GM23338 (cell line): Measurements from ENCODE around the gene TNF. TPM values are rescaled to one million over a fixed set of nuclear protein-coding genes. Genes with fewer than 3 reads are reported as not detected.
"Not testable (repeated sequence)": the region's sequence is repeated elsewhere in the genome, so short reads cannot be mapped to it uniquely, and the experiment has no call there.

ENCODE experiments used
- ATAC-seq: fragments of 200-7000 bp; cut with Tn5 transposase; 3 replicates; pipeline ENCODE4 v1.9.1; 2020
- DNase-seq: peaks from one replicate; pipeline ENCODE4 v3.0.0-alpha.2; 2015; ENCODE audit warnings: low spot score
- H2AFZ ChIP-seq: fragments of 200-600 bp; sonication (generic); 2 replicates; pipeline ENCODE4 v1.8.0; 2016; ENCODE audit warnings: antibody characterized with exemption, mild to moderate bottlenecking, moderate library complexity
- H3F3A ChIP-seq: fragments of 200-600 bp; sonication (generic); replicated peaks from 2 replicates; pipeline ENCODE4 v1.8.0; 2017; ENCODE audit warnings: antibody characterized with exemption, mixed run types, low read depth
- H3K27ac ChIP-seq: fragments of 200-600 bp; sonication (generic); 2 replicates; pipeline ENCODE4 v1.6.1; 2016; ENCODE audit warnings: low read depth
- H3K27me3 ChIP-seq: fragments of 200-600 bp; sonication (generic); 2 replicates; pipeline ENCODE4 v1.8.0; 2016; ENCODE audit warnings: mild to moderate bottlenecking, mixed run types, moderate library complexity; ENCODE audit not compliant: insufficient read depth
- H3K36me3 ChIP-seq: fragments of 200-600 bp; sonication (generic); 2 replicates; pipeline ENCODE4 v1.8.0; 2016; ENCODE audit warnings: mild to moderate bottlenecking; ENCODE audit not compliant: insufficient read depth
- H3K4me1 ChIP-seq: fragments of 200-600 bp; sonication (generic); 2 replicates; pipeline ENCODE4 v1.8.0; 2016; ENCODE audit warnings: mild to moderate bottlenecking, moderate library complexity; ENCODE audit not compliant: insufficient read depth
- H3K4me2 ChIP-seq: fragments of 200-600 bp; sonication (generic); 2 replicates; pipeline ENCODE4 v1.7.1; 2017; ENCODE audit warnings: mixed run types
- H3K4me3 ChIP-seq: fragments of 200-600 bp; sonication (generic); 2 replicates; pipeline ENCODE4 v1.6.1; 2016; ENCODE audit warnings: mixed run types
- H3K79me2 ChIP-seq: fragments of 200-600 bp; sonication (generic); replicated peaks from 2 replicates; pipeline ENCODE4 v1.8.0; 2017; ENCODE audit warnings: mild to moderate bottlenecking; ENCODE audit not compliant: insufficient read depth
- H3K9me2 ChIP-seq: fragments of 200-600 bp; sonication (generic); 2 replicates; pipeline ENCODE4 v1.8.0; 2017; ENCODE audit not compliant: insufficient read depth
- H4K20me1 ChIP-seq: fragments of 200-600 bp; sonication (generic); replicated peaks from 2 replicates; pipeline ENCODE4 v1.8.0; 2017; ENCODE audit warnings: mild to moderate bottlenecking; ENCODE audit not compliant: insufficient read depth
- H3K27ac Mint-ChIP-seq: 2 replicates; pipeline ENCODE4 v1.8.0; 2020; ENCODE audit warnings: inconsistent platforms, mild to moderate bottlenecking, moderate library complexity, mixed read lengths
- H3K27me3 Mint-ChIP-seq: 3 replicates; pipeline ENCODE4 v1.8.0; 2022; ENCODE audit warnings: low read depth, mild to moderate bottlenecking, moderate library complexity, mixed read lengths, inconsistent platforms; ENCODE audit not compliant: insufficient read depth, poor library complexity
- H3K36me3 Mint-ChIP-seq: 3 replicates; pipeline ENCODE4 v1.8.0; 2021; ENCODE audit warnings: low read depth, mild to moderate bottlenecking, inconsistent platforms, moderate library complexity, mixed read lengths
- H3K4me1 Mint-ChIP-seq: 3 replicates; pipeline ENCODE4 v1.8.0; 2020; ENCODE audit warnings: mild to moderate bottlenecking, inconsistent platforms, mixed read lengths
- H3K4me3 Mint-ChIP-seq: 3 replicates; pipeline ENCODE4 v1.8.0; 2021; ENCODE audit warnings: moderate library complexity, mild to moderate bottlenecking, inconsistent platforms, mixed read lengths
- H3K9me3 Mint-ChIP-seq: 3 replicates; pipeline ENCODE4 v1.8.0; 2020; ENCODE audit warnings: moderate library complexity, mild to moderate bottlenecking, inconsistent platforms, mixed read lengths
- CREB1 ChIP-seq: fragments of 250-450 bp; sonication (Bioruptor Pico); IDR thresholded peaks from 2 replicates; pipeline ENCODE4 v1.5.0; 2020; ENCODE audit warnings: low read depth, mild to moderate bottlenecking, moderate library complexity
- EZH2phosphoT487 ChIP-seq: fragments of 200-600 bp; sonication (generic); IDR thresholded peaks from one replicate; pipeline ENCODE4 v1.8.1; 2018; ENCODE audit warnings: antibody characterized with exemption; ENCODE audit not compliant: unreplicated experiment
- JUNB ChIP-seq: IDR thresholded peaks from one replicate; pipeline ENCODE4 v1.6.1; 2016; ENCODE audit warnings: antibody characterized with exemption; ENCODE audit not compliant: unreplicated experiment
- POLR2AphosphoS5 ChIP-seq: IDR thresholded peaks from 2 replicates; pipeline ENCODE4 v1.6.1; 2016; ENCODE audit warnings: antibody characterized with exemption, low read depth
- STAT1 ChIP-seq: IDR thresholded peaks from one replicate; pipeline ENCODE4 v1.6.1; 2016; ENCODE audit warnings: antibody characterized with exemption; ENCODE audit not compliant: unreplicated experiment
- ZNF331 ChIP-seq: fragments of 250-450 bp; sonication (Bioruptor Pico); IDR thresholded peaks from 2 replicates; pipeline ENCODE4 v1.5.0; 2020; ENCODE audit warnings: low read depth, mild to moderate bottlenecking, moderate library complexity
- polyA plus RNA-seq: library from polyadenylated mRNA; unstranded; fragments of >200 nt; fragmentation: Nextera tagmentation; extraction: Ambion mirVana; gene quantifications from 2 replicates; pipeline ENCODE4 v1.2.1, GENCODE V29; 2016
- total RNA-seq: library from RNA; depleted of rRNA; stranded (reverse); fragments of >200 nt; shearing (Covaris generic); gene quantifications from 2 replicates; pipeline ENCODE4 v1.2.3, GENCODE V29; 2014
- TF ChIP-seq, protein P1 (sequence below), 2 experiments: fragments of 200-600 bp in 1 of 2; sonication (generic) in 1 of 2; conservative IDR thresholded peaks; 2 replicates each; pipeline versions ENCODE4 v1.5.1 to v1.6.1; 2016 to 2017; ENCODE audit warnings: antibody characterized with exemption in 2 of 2, low read depth in 2 of 2, mild to moderate bottlenecking in 2 of 2, moderate library complexity in 1 of 2
- TF ChIP-seq, protein P2 (sequence below): fragments of 250-450 bp; sonication (Bioruptor Pico); IDR thresholded peaks from 2 replicates; pipeline ENCODE4 v1.5.0; 2020; ENCODE audit warnings: mild to moderate bottlenecking, moderate library complexity
- TF ChIP-seq, protein P3 (sequence below): IDR thresholded peaks from 2 replicates; pipeline ENCODE4 v1.6.1; 2016; ENCODE audit warnings: antibody characterized with exemption

TNF gene
- total and polyA plus RNA-seq, 2 experiments from 2014 or later, result 0.11 TPM; not detected in 1

DNA sequence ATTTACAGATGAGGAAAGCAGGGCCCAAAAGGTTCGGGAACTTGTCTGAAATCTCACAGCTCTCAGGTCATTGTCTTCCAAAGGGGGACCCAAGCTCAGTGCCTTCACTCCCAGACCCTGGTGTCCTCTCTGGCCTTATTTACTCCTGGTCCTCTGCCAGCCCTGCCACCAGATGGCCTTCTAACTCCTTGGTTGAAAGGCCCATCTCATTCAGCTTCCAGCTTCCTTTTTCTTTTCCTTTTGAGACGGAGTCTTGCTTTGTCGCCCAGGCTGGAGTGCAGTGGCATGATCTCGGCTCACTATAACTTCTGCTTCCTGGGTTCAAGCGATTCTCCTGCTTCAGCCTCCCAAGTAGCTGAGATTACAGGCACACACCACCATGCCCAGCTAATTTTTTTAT, 24.0 kb upstream of the TNF start:
- peaks cover 27% of the 10 kb centered on the region for H3K36me3 Mint-ChIP-seq
- not testable (repeated sequence) for H3K9me2 ChIP-seq, H3K36me3 ChIP-seq, H3K27me3 ChIP-seq, H3K27ac ChIP-seq, H3K4me2 ChIP-seq, H4K20me1 ChIP-seq, H3K4me3 ChIP-seq, H3K79me2 ChIP-seq, H3K27me3 Mint-ChIP-seq, H3K4me1 Mint-ChIP-seq, H2AFZ ChIP-seq, H3F3A ChIP-seq, H3K27ac Mint-ChIP-seq, H3K4me1 ChIP-seq, H3K9me3 Mint-ChIP-seq, H3K4me3 Mint-ChIP-seq
- TF ChIP-seq, protein P1, sequence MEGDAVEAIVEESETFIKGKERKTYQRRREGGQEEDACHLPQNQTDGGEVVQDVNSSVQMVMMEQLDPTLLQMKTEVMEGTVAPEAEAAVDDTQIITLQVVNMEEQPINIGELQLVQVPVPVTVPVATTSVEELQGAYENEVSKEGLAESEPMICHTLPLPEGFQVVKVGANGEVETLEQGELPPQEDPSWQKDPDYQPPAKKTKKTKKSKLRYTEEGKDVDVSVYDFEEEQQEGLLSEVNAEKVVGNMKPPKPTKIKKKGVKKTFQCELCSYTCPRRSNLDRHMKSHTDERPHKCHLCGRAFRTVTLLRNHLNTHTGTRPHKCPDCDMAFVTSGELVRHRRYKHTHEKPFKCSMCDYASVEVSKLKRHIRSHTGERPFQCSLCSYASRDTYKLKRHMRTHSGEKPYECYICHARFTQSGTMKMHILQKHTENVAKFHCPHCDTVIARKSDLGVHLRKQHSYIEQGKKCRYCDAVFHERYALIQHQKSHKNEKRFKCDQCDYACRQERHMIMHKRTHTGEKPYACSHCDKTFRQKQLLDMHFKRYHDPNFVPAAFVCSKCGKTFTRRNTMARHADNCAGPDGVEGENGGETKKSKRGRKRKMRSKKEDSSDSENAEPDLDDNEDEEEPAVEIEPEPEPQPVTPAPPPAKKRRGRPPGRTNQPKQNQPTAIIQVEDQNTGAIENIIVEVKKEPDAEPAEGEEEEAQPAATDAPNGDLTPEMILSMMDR (conservative IDR thresholded peaks at IDR 0.05; ENCODE audit: low read depth in 2 of 2), result peak; percentile 66 to 87
- peak; percentile 82 for DNase-seq
- peak; percentile 2; the same call in 2 of the 3 replicates for ATAC-seq

DNA sequence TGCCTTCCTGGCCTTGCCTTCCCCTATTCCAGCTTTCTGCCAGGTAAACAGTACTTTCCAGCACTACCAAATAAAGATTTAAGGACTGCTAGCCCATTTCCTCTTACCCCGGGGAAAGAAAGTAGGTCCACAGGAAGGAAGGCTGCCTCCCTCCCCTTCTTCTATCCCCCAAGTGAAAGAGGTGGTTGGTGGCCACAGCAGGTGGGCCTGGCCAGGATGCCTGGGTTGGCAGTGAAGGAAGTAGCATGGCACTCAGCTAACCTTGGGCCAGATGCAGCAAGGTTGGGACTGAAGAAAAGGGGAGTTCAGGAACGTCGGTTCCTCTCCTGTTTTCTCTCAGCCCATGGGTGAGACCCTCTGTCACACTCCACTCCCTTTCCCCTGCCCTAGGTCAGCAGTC, 19.1 kb upstream of the TNF start:
- no peaks in the 10 kb centered on the region for H4K20me1 ChIP-seq
- no peaks in the 10 kb centered on the region; the same call in 2 of the 3 replicates for H3K9me3 Mint-ChIP-seq
- H3K9me2 ChIP-seq, result no peaks in the 10 kb centered on the region
- H2AFZ ChIP-seq, result no peak overlapping the region
- no peaks in the 10 kb centered on the region for H3F3A ChIP-seq
- H3K36me3 Mint-ChIP-seq, result peaks cover 33% of the 10 kb centered on the region
- no peaks in the 10 kb centered on the region for H3K36me3 ChIP-seq
- no peaks in the 10 kb centered on the region for H3K79me2 ChIP-seq
- H3K4me3 Mint-ChIP-seq, result no peak overlapping the region
- no peak overlapping the region for H3K27ac ChIP-seq
- peaks cover 3% of the 10 kb centered on the region; the same call in 1 of the 2 replicates for H3K4me1 ChIP-seq
- peaks cover 18% of the 10 kb centered on the region for H3K4me1 Mint-ChIP-seq
- H3K4me3 ChIP-seq, result no peak overlapping the region
- H3K4me2 ChIP-seq, result no peak overlapping the region
- H3K27me3 ChIP-seq, result no peaks in the 10 kb centered on the region
- DNase-seq, result no peak
- H3K27ac Mint-ChIP-seq, result no peak overlapping the region
- H3K27me3 Mint-ChIP-seq, result peaks cover 5% of the 10 kb centered on the region
- ATAC-seq, result no peak
- TF ChIP-seq POLR2AphosphoS5 (no peak), CREB1 (CRISPR knock-in tag) (no peak), STAT1 (no peak), ZNF331 (no peak), JUNB (no peak), EZH2phosphoT487 (no peak)
- TF ChIP-seq, protein P2, sequence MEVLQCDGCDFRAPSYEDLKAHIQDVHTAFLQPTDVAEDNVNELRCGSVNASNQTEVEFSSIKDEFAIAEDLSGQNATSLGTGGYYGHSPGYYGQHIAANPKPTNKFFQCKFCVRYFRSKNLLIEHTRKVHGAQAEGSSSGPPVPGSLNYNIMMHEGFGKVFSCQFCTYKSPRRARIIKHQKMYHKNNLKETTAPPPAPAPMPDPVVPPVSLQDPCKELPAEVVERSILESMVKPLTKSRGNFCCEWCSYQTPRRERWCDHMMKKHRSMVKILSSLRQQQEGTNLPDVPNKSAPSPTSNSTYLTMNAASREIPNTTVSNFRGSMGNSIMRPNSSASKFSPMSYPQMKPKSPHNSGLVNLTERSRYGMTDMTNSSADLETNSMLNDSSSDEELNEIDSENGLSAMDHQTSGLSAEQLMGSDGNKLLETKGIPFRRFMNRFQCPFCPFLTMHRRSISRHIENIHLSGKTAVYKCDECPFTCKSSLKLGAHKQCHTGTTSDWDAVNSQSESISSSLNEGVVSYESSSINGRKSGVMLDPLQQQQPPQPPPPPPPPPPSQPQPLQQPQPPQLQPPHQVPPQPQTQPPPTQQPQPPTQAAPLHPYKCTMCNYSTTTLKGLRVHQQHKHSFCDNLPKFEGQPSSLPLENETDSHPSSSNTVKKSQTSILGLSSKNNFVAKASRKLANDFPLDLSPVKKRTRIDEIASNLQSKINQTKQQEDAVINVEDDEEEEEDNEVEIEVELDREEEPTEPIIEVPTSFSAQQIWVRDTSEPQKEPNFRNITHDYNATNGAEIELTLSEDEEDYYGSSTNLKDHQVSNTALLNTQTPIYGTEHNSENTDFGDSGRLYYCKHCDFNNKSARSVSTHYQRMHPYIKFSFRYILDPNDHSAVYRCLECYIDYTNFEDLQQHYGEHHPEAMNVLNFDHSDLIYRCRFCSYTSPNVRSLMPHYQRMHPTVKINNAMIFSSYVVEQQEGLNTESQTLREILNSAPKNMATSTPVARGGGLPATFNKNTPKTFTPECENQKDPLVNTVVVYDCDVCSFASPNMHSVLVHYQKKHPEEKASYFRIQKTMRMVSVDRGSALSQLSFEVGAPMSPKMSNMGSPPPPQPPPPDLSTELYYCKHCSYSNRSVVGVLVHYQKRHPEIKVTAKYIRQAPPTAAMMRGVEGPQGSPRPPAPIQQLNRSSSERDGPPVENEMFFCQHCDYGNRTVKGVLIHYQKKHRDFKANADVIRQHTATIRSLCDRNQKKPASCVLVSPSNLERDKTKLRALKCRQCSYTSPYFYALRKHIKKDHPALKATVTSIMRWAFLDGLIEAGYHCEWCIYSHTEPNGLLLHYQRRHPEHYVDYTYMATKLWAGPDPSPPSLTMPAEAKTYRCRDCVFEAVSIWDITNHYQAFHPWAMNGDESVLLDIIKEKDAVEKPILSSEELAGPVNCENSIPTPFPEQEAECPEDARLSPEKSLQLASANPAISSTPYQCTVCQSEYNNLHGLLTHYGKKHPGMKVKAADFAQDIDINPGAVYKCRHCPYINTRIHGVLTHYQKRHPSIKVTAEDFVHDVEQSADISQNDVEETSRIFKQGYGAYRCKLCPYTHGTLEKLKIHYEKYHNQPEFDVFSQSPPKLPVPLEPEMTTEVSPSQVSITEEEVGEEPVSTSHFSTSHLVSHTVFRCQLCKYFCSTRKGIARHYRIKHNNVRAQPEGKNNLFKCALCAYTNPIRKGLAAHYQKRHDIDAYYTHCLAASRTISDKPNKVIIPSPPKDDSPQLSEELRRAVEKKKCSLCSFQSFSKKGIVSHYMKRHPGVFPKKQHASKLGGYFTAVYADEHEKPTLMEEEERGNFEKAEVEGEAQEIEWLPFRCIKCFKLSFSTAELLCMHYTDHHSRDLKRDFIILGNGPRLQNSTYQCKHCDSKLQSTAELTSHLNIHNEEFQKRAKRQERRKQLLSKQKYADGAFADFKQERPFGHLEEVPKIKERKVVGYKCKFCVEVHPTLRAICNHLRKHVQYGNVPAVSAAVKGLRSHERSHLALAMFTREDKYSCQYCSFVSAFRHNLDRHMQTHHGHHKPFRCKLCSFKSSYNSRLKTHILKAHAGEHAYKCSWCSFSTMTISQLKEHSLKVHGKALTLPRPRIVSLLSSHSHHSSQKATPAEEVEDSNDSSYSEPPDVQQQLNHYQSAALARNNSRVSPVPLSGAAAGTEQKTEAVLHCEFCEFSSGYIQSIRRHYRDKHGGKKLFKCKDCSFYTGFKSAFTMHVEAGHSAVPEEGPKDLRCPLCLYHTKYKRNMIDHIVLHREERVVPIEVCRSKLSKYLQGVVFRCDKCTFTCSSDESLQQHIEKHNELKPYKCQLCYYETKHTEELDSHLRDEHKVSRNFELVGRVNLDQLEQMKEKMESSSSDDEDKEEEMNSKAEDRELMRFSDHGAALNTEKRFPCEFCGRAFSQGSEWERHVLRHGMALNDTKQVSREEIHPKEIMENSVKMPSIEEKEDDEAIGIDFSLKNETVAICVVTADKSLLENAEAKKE (CRISPR knock-in tag), result no peak
- TF ChIP-seq, protein P3, sequence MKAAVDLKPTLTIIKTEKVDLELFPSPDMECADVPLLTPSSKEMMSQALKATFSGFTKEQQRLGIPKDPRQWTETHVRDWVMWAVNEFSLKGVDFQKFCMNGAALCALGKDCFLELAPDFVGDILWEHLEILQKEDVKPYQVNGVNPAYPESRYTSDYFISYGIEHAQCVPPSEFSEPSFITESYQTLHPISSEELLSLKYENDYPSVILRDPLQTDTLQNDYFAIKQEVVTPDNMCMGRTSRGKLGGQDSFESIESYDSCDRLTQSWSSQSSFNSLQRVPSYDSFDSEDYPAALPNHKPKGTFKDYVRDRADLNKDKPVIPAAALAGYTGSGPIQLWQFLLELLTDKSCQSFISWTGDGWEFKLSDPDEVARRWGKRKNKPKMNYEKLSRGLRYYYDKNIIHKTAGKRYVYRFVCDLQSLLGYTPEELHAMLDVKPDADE, result no peak
- TF ChIP-seq, protein P1 (conservative IDR thresholded peaks at IDR 0.05; ENCODE audit: low read depth in 2 of 2), result no peak
